Stimulated activated naive CD8-positive, alpha-beta T cell treated with anti-CD3 and anti-CD28 coated beads, Interleukin-15, amount 100 ng/mL, for 72 hours (primary cell): ENCODE results near the gene METAP1D.

Experiments used
- ATAC-seq: fragments of 150-1000 bp; cut with Tn5 transposase; 2 replicates; pipeline ENCODE4 v1.10.0; 2021; ENCODE audit warnings: mild to moderate bottlenecking, moderate library complexity
- DNase-seq, 2 donors: peaks; one replicate each; pipeline ENCODE4 v3.0.0; 2021 to 2022
- H3K27ac Mint-ChIP-seq, 2 donors: one replicate each; pipeline ENCODE4 v1.8.0; 2022; ENCODE audit warnings: mild to moderate bottlenecking in 2 of 2, mixed read lengths in 2 of 2, moderate library complexity in 2 of 2
- H3K27me3 Mint-ChIP-seq: one replicate; pipeline ENCODE4 v1.8.0; 2022; ENCODE audit warnings: mixed read lengths
- H3K4me1 Mint-ChIP-seq: one replicate; pipeline ENCODE4 v1.8.0; 2022; ENCODE audit warnings: mild to moderate bottlenecking, mixed read lengths
- H3K4me3 Mint-ChIP-seq, 2 donors: one replicate each; pipeline ENCODE4 v1.8.0; 2022; ENCODE audit warnings: mild to moderate bottlenecking in 2 of 2, mixed read lengths in 2 of 2, moderate library complexity in 1 of 2
- H3K9me3 Mint-ChIP-seq, 2 donors: one replicate each; pipeline ENCODE4 v1.8.0; 2022; ENCODE audit warnings: mixed read lengths in 2 of 2

Gene METAP1D

DNA sequence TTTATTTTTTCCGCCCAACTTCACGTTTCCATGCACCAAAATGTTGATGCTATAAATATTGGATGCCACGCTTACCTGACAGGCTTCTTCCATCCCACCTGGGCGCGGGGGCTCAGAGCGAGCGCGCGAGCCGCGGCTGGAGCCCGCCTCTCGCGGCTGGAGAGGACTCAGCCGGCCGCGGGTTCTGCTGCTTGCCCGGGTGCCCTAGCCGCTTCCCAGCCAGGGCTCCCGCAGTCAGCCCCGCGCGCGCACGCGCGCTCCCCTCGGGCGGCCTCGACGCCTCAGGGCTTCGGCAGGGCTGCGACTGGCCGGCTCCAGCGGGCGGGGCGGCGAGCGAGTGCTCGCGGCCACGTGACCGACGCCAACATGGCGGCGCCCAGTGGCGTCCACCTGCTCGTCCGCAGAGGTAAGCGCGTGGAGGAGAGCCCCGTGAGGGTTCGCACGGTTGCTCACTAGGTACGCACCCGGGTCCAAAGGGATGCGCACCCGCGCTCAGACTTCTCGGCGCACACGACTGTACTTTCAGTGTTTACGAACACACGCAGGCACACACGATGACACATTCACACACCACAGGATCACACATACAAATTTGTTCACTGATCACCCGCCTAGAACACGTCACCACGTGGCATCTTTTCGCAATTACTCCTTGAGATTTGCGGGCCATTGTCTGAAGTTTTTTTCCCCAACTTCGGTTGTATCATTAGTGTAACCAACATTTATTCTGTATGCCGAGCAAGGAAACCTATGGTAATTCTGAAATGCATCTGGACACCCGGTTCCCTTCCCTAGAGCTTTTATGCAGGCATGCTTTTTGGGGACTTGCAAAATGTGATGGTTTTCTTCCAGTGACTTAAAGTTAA, at the start of gene METAP1D:
Gene METAP1D, plus strand, starts transcription at position 350 of the 866 bp plus-strand sequence. Its CDS starts 17 bp downstream, at position 367.
- H3K4me3 Mint-ChIP-seq: peak within 1 kb of the TSS; percentile 90 to 98
- DNase-seq (peak; percentile 89 to 91), ATAC-seq (peak; percentile 98)
- no peaks in the 10 kb centered on the region for H3K9me3 Mint-ChIP-seq
- H3K27ac Mint-ChIP-seq: peak within 1 kb of the TSS; percentile 98 to 100
- peaks cover 29% of the 10 kb centered on the region for H3K4me1 Mint-ChIP-seq
- H3K27me3 Mint-ChIP-seq: peaks cover 17% of the 10 kb centered on the region

DNA sequence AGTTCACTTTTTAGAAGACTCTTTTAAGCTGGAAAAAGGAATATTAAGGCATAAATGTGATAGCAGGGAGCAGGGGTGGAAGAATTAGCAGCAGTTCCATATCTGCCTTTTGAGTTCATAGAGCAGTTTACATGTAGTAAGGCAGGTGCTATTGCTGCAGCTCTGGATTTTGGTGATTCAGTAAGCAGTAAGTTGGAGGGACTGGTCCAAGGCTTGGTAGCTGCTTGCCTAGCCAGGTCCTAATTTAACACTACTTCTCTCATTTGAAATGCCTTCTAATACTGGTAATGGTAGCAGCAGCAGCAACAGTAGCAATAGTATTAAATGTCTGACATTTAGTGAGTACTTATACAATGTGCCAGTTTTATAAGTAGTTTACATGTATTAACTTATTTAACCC, 47.5 kb upstream of the METAP1D start:
- H3K4me1 Mint-ChIP-seq: peaks cover 14% of the 10 kb centered on the region
- H3K4me3 Mint-ChIP-seq: no peak overlapping the region
- no peaks in the 10 kb centered on the region for H3K9me3 Mint-ChIP-seq
- H3K27me3 Mint-ChIP-seq: no peaks in the 10 kb centered on the region
- ATAC-seq: no peak
- H3K27ac Mint-ChIP-seq: no peak overlapping the region
- no peak for DNase-seq

DNA sequence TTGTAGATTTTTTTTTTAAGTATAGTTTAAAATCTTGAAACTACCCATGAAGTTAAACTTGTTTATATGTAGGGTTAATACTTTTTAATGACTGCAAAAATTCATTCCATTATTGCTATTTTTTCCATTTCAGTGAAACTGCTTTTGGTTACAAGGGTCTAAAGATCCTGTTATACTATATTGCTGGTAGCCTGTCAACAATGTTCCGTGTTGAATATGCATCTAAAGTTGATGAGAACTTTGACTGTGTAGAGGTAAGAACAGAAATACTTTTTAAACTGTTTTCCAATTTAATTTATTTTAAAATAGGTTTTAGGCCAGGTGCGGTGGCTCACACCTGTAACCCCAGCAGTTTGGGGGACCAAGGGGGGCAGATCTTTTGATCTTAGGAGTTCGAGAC, 47.0 kb upstream of the METAP1D start:
- Mint-ChIP-seq H3K27ac (no peak overlapping the region), H3K9me3 (no peaks in the 10 kb centered on the region), H3K4me1 (peaks cover 14% of the 10 kb centered on the region), H3K4me3 (no peak overlapping the region), H3K27me3 (no peaks in the 10 kb centered on the region)
- ATAC-seq: no peak
- DNase-seq: no peak

DNA sequence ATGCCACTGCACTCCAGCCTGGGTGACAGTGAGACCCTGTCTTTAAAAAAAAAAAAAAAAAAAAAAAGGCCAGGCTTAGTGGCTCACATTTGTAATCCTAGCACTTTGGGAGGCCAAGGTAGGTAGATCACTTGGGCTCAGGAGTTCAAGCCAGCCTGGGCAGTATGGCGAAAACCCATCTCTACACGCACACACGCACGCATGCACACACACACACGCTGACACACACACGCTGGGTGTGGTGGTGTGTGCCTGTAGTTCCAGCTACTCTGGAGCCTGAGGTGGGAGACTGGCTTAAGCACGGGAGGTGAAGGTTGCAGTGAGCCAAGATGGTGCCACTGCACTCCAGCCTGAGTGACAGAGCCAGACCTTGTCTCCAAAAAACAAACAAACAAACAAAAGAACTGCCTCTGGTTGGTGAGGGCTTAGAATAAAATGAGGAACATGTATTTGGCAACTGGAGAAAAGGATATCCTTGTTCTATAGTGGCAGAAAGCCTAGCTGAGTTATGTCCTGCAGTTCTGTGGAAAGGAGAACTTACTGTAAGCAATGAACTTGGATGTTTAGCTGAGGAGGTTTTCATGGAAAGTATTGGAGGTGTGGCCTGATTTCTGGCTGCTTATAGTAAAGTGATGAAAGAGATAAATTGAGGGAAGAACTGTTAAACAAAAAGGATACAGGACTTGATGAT, 43.5 kb upstream of the METAP1D start:
- Mint-ChIP-seq H3K4me1 (peaks cover 22% of the 10 kb centered on the region), H3K27ac (no peak overlapping the region), H3K4me3 (no peak overlapping the region), H3K9me3 (no peaks in the 10 kb centered on the region), H3K27me3 (no peaks in the 10 kb centered on the region)
- no peak for ATAC-seq
- no peak for DNase-seq

DNA sequence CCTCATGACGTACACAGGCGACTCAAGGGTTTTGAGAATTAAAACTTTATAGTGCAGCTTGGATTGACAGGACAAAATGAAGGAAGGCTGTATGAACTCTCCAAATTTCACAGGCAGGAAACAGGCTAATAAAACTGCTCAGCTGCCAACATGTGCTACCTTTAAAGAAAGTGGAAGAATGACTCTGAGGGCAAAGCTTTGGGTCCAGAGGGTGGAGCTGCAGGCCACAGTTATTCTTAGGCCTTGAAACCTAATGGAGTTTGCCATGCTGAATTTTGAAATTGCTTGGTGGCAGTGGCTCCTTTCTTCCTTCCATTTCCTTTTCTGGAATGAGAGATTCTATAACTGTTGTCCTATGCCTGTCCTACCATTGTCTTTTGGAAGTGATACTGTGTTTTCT, 42.7 kb upstream of the METAP1D start:
- Mint-ChIP-seq H3K27ac (no peak overlapping the region), H3K27me3 (no peaks in the 10 kb centered on the region), H3K4me3 (no peak overlapping the region), H3K4me1 (peaks cover 23% of the 10 kb centered on the region), H3K9me3 (no peaks in the 10 kb centered on the region)
- ATAC-seq (no peak), DNase-seq (no peak)

DNA sequence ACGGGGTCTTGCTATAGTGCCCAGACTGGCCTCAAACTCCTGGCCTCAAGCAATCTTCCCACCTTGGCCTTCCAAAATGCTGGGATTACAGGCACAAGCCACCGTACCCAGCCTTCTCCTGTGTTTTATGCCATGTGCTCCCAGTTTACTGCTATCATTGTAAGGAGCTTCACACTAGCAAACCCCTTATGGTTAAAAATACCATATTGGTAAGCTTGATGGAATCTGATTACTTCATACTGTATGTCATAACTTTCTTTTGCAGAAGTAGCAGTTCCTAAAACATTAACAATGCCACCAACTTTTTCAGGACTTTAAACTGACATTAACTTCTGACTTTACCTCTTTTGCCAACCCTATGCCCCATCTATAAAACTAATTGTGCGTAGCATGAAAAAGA, 41.3 kb upstream of the METAP1D start:
- Mint-ChIP-seq H3K9me3 (no peaks in the 10 kb centered on the region), H3K4me1 (peaks cover 27% of the 10 kb centered on the region), H3K27me3 (no peaks in the 10 kb centered on the region), H3K4me3 (no peak overlapping the region), H3K27ac (no peak overlapping the region)
- no peak for DNase-seq
- ATAC-seq: no peak

DNA sequence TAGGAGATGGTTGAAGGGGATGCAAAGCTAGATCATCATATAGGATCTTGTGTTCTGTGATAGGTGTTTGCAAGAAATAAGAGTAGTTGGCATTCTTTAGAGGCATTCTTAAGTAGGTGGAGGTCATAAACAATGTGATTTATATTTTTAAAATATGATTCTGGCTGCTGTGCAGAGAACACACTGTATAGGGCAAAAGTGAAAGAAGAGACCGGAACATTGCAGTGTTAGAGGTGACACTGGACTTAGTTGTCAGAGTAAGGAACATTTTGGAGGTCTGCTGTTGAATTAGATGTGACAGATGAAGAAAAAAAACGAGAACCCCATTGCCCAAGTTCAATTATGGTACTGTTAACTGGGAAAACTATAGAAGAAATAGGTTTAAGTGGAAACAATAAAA, 39.8 kb upstream of the METAP1D start:
- ATAC-seq (no peak), DNase-seq (no peak)
- Mint-ChIP-seq H3K27me3 (no peaks in the 10 kb centered on the region), H3K9me3 (no peaks in the 10 kb centered on the region), H3K27ac (no peak overlapping the region), H3K4me1 (peaks cover 26% of the 10 kb centered on the region), H3K4me3 (no peak overlapping the region)

DNA sequence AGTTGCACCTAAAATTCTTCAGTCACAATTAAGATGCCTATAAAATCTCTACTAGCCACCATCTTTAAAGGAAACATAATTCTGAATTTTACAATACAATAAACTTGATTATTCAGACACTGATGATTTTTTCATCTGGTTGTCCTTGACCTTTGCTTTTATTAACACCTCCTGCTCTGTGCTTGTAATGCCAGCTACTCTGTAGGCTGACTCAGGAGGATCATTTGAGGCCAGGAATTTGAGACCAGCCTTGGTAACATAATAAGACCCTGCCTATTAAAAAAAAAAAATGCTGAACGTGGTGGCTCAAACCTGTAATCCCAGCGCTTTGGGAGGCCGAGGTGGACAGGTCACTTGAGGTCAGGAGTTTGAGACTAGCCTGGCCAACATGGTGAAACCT, 39.2 kb upstream of the METAP1D start:
- no peaks in the 10 kb centered on the region for H3K27me3 Mint-ChIP-seq
- no peaks in the 10 kb centered on the region for H3K9me3 Mint-ChIP-seq
- peaks cover 29% of the 10 kb centered on the region for H3K4me1 Mint-ChIP-seq
- ATAC-seq: no peak
- no peak for DNase-seq
- no peak overlapping the region for H3K27ac Mint-ChIP-seq
- no peak overlapping the region for H3K4me3 Mint-ChIP-seq

DNA sequence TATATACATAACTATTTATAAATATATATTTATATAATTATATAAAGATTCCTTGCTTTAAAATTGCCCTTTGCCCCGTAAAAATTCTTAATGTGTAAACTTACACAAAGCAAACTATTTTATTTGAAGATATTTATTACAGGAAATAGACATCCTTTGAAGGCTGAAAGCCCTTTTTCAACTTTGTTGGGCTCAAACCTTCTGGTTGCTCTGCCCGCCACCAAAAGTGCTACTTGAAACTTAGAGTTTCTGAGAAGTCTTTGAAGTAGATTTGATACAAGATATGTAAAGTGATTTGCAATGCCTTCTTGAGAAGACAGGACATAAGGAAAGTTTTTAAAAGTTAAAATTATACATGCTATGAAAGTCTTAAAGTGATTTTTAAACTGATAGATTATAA, 36.6 kb upstream of the METAP1D start:
- DNase-seq: no peak
- H3K4me3 Mint-ChIP-seq: peak overlapping the region in 1 of 2 donors; percentile 16
- H3K4me1 Mint-ChIP-seq: peaks cover 35% of the 10 kb centered on the region
- no peaks in the 10 kb centered on the region for H3K9me3 Mint-ChIP-seq
- no peak for ATAC-seq
- no peaks in the 10 kb centered on the region for H3K27me3 Mint-ChIP-seq
- no peak overlapping the region for H3K27ac Mint-ChIP-seq

DNA sequence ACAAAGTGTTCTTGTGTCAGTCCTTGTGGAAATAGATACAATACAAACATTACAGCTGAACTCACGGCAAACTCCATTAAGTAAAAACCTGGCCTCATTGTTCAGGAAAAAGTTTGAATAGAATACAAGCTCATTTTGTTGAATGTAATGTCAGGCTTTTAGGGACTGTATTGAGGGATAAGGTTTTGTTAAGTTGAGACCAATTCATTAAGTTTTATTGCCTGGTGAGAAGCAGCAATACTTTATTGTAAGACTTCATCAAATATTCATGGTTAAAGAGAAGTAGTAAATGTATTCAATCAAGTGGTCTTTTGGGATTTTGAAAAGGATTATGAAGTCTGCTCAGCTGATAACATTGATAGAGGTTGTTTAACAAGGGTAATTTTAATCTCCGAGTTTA, 35.4 kb upstream of the METAP1D start:
- H3K4me3 Mint-ChIP-seq: no peak overlapping the region
- no peaks in the 10 kb centered on the region for H3K27me3 Mint-ChIP-seq
- no peaks in the 10 kb centered on the region for H3K9me3 Mint-ChIP-seq
- ATAC-seq (no peak), DNase-seq (no peak)
- peaks cover 35% of the 10 kb centered on the region for H3K4me1 Mint-ChIP-seq
- no peak overlapping the region for H3K27ac Mint-ChIP-seq

DNA sequence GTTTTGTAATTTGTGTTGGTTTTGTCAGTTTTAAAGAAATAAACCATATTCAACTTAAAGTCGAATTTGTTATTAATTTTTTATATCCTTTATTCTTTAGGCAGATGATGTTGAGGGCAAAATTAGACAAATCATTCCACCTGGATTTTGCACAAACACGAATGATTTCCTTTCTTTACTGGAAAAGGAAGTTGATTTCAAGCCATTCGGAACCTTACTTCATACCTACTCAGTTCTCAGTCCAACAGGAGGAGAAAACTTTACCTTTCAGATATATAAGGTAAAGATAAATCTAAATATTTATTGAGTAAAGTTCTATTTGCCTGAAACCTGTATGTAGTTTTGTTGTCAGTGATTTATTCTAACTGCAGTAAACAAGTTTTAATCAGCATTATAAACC, 34.5 kb upstream of the METAP1D start:
- ATAC-seq (no peak), DNase-seq (no peak)
- peaks cover 35% of the 10 kb centered on the region for H3K4me1 Mint-ChIP-seq
- H3K27me3 Mint-ChIP-seq: no peaks in the 10 kb centered on the region
- no peak overlapping the region for H3K4me3 Mint-ChIP-seq
- H3K27ac Mint-ChIP-seq: no peak overlapping the region
- H3K9me3 Mint-ChIP-seq: no peaks in the 10 kb centered on the region

DNA sequence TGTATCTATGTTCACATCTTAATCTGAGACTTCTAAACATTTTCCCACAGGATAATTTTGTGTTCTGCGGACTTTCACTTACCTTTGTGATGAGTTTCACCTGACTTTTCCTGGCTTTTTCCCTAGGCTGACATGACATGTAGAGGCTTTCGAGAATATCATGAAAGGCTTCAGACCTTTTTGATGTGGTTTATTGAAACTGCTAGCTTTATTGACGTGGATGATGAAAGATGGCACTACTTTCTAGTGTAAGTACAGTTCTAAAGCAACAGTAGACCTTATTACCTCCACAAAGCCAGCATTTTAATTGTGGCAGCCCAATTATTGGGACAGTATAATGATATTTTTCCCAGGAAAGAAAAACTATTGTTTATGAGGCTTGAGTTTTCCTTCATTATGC, 34.1 kb upstream of the METAP1D start:
- no peak for ATAC-seq
- Mint-ChIP-seq H3K4me1 (peaks cover 34% of the 10 kb centered on the region), H3K4me3 (no peak overlapping the region), H3K27me3 (no peaks in the 10 kb centered on the region), H3K9me3 (no peaks in the 10 kb centered on the region), H3K27ac (no peak overlapping the region)
- no peak for DNase-seq

DNA sequence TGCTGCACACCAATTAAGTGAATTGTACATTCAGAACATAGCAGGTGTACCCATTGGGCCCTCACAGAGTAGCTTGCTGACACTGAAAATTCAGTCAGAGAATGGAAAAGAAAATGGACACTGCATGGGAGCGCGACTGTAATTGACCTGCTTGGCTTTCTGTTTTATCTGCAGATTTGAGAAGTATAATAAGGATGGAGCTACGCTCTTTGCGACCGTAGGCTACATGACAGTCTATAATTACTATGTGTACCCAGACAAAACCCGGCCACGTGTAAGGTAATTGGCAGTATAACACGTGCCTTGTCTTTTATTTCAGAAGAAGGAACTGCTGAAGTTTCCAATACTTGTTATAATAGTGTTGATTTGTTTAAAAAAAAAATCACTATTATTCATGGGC, 33.5 kb upstream of the METAP1D start:
- no peaks in the 10 kb centered on the region for H3K9me3 Mint-ChIP-seq
- no peaks in the 10 kb centered on the region for H3K27me3 Mint-ChIP-seq
- DNase-seq (no peak), ATAC-seq (no peak)
- no peak overlapping the region for H3K27ac Mint-ChIP-seq
- H3K4me3 Mint-ChIP-seq: no peak overlapping the region
- H3K4me1 Mint-ChIP-seq: peaks cover 28% of the 10 kb centered on the region

DNA sequence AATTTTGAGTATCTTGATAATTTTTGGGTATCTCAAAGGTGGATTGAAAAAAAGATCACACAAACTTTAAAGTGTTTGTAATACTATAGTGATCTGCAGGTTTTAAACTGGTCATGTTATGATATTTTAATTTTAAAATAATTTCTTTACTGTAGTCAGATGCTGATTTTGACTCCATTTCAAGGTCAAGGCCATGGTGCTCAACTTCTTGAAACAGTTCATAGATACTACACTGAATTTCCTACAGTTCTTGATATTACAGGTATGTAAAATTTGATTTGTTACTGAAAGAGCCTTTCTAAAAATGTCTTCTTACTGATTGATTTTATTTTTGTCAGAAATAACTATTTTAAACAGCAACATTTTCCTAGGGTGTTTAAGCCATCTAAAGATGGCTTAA, 33.1 kb upstream of the METAP1D start:
- H3K27me3 Mint-ChIP-seq: no peaks in the 10 kb centered on the region
- H3K27ac Mint-ChIP-seq: no peak overlapping the region
- H3K4me3 Mint-ChIP-seq: no peak overlapping the region
- DNase-seq (no peak), ATAC-seq (no peak)
- peaks cover 27% of the 10 kb centered on the region for H3K4me1 Mint-ChIP-seq
- H3K9me3 Mint-ChIP-seq: no peaks in the 10 kb centered on the region

DNA sequence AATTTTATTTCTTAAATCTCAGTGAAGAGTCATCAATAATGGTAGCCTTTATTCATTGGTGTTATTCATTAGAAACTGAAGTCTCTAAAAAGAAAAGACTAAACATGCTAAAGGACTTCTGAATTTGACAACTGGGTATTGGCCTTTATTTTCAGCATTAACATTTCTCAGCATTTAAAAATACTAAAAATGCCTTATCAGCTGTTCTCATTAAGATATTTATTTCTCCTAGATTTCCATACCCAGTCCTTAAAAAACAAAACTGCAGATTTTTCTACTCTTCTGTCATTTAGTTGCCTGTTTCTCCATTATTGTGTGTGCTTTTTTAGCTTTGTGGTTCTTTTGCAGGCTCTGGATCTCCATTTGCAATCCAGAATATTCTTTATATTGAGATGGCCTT, 31.2 kb upstream of the METAP1D start:
- peaks cover 32% of the 10 kb centered on the region for H3K4me1 Mint-ChIP-seq
- ATAC-seq (no peak), DNase-seq (no peak)
- no peak overlapping the region for H3K27ac Mint-ChIP-seq
- no peaks in the 10 kb centered on the region for H3K9me3 Mint-ChIP-seq
- H3K27me3 Mint-ChIP-seq: no peaks in the 10 kb centered on the region
- no peak overlapping the region for H3K4me3 Mint-ChIP-seq

DNA sequence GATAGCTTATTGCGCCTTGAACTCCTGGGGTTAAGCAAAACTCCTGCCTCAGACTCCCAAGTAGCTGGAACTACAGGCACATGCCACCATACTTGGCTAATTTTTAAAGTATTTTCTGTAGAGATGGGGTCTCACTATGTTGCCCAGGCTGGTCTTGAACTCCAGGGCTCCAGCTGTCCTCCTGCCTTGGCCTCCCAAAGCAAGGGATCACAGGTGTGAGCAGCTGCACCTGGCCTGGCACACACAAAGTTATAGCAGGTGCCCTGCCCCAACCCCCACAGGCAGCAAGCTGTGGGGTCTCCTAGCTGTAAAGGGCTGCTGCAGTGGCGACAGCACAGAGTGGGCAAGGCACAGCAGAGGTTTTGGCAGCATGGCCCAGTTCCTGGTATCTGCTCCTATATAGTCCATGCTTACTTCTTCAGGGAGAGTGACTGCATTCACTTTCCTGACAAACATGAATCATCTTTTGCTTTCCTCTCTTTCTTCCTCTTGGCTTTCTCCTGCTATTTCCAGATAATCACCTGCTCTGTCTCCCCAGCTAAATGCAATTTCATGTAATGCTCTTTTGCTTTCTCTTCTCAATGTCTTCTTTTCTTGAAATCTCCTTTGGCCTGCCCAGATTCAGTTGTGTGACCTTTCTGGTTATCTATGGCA, 27.3 kb upstream of the METAP1D start:
- Mint-ChIP-seq H3K27ac (peak overlapping the region in 1 of 2 donors; percentile 28), H3K4me1 (peaks cover 10% of the 10 kb centered on the region), H3K4me3 (no peak overlapping the region), H3K9me3 (no peaks in the 10 kb centered on the region), H3K27me3 (no peaks in the 10 kb centered on the region)
- ATAC-seq (no peak), DNase-seq (no peak)
